HPDE6-E6E7 (cell line): Measurements from ENCODE around the gene PRKCQ.

ENCODE experiments used
- DNase-seq: peaks from one replicate; pipeline ENCODE4 v3.0.0; 2011; ENCODE audit warnings: missing footprints; ENCODE audit errors: extremely low spot score

Gene PRKCQ

GRCh38 chr10:6567884-6568283 is 12.2 kb downstream of the PRKCQ start:
- DNase-seq = no peak

DNA sequence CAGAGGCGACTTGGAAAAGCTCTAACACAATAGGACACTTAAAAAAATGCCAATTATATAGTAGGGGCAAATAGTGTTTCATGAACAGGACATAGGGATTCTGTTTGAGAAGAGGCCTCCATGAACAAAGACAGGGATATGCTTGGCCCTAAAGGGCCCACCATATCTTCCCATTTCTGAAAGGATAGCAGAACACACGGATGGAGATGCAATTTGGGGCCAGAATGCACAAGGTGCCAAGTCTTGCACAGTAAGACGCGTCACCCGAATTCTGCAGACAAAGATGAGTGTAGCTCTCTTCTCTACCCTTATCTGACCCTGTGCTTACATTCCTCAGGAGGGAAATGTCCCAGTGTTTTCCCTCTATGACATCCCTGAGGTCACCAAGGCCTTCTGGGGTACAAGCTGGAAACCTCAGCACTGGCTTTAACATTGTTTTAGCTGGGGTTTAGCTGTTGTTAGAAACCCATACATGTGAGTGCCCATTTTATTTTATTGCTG is 12.8 kb downstream of the PRKCQ start:
- no peak for DNase-seq

GRCh38 chr10:6565588-6565987 is 14.5 kb downstream of the PRKCQ start:
- DNase-seq = no peak

DNA sequence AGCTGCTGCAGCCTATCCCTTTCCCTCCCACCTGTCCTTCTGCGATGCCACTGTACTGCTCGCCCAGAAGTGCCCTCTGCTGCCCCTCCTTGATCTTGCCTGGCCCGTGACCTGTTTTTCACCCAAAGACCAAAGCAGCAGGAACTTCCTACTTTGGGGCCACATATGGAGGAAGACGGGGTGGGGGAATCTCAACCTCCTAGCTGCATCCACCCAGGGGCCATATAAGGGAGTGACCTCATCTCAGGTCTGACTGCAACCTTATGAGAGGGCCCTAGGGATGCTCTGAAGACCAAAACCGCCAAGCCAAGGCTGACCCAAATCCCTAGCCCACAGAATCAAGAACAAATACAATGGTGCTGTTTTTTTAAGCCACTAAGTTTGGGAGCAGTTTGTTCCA is 15.7 kb downstream of the PRKCQ start:
- no peak for DNase-seq

- no peak for DNase-seq
These were observed 16.3 kb downstream of the PRKCQ start for GRCh38 chr10:6563731-6564130.

DNA sequence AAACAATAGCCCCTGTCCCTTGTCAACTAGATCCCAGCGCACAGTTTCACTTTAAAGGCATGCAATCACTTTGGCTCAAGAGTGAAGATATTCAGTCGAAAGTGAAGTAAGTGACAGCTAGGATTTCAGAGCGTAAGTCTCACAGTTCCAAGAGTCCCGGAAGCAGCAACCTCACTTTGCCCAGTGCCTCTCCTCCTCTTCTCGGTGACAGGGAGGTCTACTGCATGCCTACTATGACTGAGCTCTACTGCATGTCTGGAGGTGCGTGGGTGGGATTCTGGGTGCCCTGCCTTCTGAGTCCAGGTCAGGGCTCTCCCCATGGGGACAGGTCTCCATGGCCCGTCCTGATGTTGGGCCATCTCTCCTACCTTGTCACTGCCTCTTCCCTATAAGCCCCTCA is 17.0 kb downstream of the PRKCQ start:
- DNase-seq = no peak

- no peak for DNase-seq
These were observed 17.9 kb downstream of the PRKCQ start for GRCh38 chr10:6562221-6562620.

GRCh38 chr10:6561552-6561951 is 18.5 kb downstream of the PRKCQ start:
- DNase-seq = no peak

DNA sequence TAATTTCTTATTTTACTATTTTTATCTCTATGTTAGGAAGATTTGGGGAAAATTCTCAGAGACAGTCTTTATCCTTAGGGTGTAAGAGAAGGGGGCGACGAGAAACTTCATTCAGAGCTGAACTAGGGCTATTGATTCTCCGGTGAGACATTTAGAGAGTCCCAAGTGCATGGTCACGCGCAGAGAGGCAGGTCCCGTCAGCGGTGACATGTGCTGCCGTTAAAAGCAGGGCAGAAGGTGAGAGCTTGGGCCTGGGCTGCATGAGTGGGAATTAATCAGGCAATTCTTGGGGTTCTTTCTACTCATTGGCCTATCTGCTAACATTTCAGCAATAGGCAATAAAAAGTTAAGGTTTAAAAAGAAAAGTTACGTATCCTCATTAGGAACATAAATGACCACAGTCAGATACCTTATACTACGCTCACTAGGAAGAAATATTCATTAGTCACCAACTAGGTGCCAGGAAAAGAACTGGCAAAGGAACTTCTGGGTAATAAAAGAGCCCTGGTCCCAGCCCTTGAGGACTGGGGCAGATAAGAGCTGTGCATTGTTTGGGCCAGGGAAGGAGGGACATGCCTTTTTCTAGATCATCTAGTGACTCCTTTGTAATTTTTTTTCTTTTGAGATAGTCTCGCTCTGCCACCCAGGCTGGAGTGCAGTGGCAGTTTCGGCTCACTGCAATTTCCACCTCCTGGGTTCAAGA is 21.2 kb downstream of the PRKCQ start:
- no peak for DNase-seq

- DNase-seq = no peak
These were observed 21.8 kb downstream of the PRKCQ start for GRCh38 chr10:6558272-6558671.

GRCh38 chr10:6553937-6554336 is 26.1 kb downstream of the PRKCQ start:
- no peak for DNase-seq

DNA sequence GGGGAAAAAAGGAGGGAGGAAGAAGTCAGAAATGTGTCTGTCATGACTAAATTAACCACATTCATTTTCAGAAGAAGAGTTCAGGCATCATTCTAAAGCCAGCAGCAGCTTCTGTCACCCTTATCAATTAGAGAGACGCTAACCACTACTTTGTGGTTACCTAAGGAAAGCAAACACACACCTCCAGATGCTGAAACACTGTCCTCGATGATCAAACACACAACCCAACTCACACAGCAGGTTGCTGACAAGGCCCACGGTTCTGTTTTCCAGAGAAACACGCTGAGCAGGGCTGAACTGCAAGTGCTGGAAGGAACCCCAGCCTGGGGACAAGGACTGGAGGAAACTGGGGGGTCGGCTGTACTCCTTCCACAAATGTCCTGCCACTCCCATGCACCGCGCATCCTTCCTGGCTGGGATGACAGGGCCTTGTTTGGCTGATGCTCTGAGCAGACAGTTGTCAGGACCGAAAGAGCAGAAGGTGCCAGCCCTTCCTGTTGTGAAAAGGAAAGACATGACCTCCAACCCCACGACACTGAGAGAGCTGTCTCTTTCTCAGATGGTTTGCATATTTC is 36.6 kb downstream of the PRKCQ start:
- DNase-seq = no peak

- DNase-seq = no peak
These were observed 37.1 kb downstream of the PRKCQ start for GRCh38 chr10:6542999-6543430.

DNA sequence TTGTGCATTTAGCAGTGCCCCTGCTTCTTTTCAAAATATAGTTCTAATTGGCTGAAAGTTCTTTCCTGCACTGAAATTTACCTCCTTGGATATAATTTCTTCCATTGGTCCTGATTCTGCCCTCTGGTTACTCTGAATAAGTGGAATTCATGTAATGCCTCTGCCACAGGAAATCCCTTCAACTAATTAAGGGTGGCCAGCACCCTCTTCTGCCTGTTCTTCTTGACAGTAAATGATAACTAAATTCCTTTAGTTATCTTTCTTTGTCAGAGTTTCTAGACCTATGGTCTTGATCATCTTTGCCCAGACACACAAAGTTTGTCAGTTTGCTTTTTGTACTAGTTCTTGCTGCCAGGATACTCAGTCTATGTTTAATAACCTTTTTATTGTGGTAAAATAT is 40.2 kb downstream of the PRKCQ start:
- no peak for DNase-seq

- DNase-seq = no peak
These were observed 42.3 kb downstream of the PRKCQ start for GRCh38 chr10:6537770-6538169.

- no peak for DNase-seq
These were observed 44.0 kb downstream of the PRKCQ start for GRCh38 chr10:6536102-6536501.

DNA sequence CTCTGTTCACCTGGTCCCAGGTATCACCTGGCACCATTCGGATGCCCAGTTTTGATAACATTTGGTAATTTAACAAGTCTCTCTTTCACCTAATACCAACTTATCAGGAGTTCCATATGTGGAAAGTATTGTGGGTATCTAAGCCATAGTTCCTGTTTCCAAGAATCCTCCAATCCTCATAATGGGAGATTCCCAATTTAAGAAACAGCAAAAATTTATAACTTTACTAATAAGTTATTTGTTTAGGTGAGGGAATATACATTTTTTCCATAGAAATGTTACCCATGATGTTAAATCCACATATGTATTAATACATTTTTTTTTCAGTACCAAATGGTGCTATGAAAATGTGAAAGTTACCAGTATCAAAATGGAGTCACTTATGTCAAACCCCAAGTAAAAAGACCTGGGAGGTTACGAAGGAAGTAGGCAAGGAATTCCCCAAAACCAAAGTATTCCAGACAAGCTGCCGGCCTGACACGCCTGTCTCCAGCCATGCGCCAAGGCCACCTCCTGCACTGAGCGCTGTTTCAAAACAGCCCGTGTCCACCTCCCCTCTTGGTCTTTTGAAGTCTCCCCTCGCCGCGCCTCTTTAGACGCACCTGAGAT is 44.8 kb downstream of the PRKCQ start:
- DNase-seq = no peak

DNA sequence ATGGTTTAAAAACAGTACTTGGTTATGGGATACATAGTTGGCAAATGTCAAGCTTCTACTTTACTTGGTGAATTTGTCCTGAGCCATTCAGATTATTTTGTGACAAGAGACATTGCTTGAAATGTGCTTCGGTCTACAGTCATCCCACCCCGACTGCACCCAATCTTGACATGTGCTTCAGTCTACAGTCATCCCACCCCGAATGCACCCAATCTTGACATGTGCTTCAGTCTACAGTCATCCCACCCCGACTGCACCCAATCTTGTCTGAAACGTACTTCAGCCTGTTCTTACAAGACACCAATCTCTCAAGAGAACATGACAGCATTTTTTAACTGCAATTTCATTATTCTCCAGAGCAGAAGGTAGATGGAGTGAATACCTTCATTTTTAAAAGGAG is 47.8 kb downstream of the PRKCQ start:
- DNase-seq = no peak

GRCh38 chr10:6530966-6531365 is 49.1 kb downstream of the PRKCQ start:
- DNase-seq = no peak

DNA sequence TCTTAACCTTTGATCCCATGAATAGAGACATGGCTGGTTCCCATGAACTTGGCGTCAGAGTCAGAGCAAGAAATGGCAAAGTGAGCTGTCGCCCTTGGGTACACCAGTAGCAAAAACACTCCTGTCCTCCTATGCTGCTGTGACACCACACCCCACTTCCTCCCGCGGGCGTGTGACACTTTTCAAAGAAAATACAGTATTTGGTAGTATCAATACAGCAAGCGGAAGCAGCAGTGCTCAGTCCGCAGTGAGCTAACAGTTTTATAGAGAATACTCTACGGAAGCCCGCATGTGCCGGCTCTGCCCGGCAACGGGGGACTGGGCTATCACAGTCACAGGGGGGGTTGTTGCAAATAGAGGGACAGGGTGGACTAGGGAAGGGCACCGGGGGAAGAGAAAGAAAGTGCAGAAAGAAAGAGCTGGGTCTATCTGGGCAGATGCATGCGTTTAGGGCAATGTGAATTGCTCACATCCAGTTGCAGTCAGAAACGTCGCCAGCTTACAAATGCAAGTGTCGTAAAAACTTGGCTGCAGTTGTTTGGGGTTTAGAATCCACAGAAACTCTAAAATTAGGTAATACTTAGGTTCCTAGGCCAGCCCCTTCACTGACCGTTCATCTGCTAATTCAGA is 49.8 kb downstream of the PRKCQ start:
- DNase-seq = no peak

DNA sequence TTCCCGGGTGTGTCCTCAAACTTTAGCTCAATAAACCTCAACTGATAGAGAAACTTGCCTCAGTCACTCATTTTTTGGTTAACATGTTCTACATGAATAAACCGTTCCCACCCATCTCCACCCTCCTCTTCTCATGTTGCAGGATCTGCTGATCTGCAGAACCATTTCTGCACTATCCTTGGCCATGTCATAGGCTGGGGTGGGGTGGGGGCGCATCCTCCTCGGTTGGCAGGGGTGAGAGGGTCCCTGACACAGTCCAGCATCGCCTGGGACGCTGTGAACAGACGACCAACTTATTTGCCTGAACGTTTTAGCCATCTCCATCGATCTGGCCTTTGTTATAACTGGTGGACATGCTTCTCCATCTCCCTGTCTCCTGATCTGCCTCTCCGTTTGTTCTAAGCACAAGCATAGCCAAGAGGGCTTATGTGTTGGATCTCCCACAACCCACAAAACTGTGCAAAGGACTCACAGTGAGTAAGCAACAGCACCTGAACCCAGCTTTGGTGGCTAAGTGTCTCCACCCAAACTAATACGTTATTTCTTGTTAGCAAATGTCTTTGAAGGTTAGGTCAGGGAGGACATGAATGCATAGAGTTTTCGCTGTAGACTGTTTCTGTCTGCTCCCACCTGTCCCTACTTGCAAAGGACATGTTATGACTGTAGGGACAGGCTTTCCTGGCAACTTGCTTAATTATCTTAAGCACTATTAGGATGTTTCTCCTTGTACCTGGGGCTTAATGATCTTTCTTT is 51.7 kb downstream of the PRKCQ start:
- no peak for DNase-seq

- no peak for DNase-seq
These were observed 54.4 kb downstream of the PRKCQ start for GRCh38 chr10:6525599-6526165.
